PFSK-1 (cell line): ENCODE results near the gene MTHFD2L.

ENCODE experiments used
- POLR2AphosphoS5 ChIP-seq: IDR thresholded peaks from 2 replicates; pipeline ENCODE4 v1.6.1; 2012; ENCODE audit warnings: low read depth, mild to moderate bottlenecking, control low read depth, low read length, moderate library complexity
- TF ChIP-seq, protein P1 (sequence below), 2 experiments: IDR thresholded peaks; 2 replicates each; pipeline versions ENCODE4 v1.6.1 to v1.8.0; 2011 to 2012; ENCODE audit warnings: low read depth in 2 of 2, low read length in 2 of 2, control low read depth in 1 of 2, inconsistent platforms in 1 of 2, mild to moderate bottlenecking in 1 of 2, moderate library complexity in 1 of 2; ENCODE audit not compliant: insufficient read depth in 1 of 2

DNA sequence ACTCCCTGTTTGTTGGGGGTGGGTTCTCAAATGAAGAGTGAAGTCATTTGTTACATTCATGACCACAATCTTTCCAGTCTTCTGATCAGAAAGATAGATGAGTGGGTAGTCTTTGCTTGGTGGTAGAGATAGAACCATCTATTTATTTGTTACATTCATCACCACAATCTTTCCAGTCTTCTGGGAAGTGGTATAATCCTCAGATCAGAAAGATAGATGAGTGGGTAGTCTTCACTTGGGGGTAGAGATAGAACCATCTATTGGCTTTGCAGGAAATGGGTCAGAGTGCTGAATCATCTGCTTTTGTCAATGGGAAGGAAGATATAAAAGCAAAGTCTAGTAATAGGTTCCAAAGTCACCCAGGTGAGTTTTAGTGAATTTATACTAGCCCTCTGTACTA lies 86.1 kb downstream of the MTHFD2L start:
- TF ChIP-seq POLR2AphosphoS5 = no peak
- TF ChIP-seq, protein P1, sequence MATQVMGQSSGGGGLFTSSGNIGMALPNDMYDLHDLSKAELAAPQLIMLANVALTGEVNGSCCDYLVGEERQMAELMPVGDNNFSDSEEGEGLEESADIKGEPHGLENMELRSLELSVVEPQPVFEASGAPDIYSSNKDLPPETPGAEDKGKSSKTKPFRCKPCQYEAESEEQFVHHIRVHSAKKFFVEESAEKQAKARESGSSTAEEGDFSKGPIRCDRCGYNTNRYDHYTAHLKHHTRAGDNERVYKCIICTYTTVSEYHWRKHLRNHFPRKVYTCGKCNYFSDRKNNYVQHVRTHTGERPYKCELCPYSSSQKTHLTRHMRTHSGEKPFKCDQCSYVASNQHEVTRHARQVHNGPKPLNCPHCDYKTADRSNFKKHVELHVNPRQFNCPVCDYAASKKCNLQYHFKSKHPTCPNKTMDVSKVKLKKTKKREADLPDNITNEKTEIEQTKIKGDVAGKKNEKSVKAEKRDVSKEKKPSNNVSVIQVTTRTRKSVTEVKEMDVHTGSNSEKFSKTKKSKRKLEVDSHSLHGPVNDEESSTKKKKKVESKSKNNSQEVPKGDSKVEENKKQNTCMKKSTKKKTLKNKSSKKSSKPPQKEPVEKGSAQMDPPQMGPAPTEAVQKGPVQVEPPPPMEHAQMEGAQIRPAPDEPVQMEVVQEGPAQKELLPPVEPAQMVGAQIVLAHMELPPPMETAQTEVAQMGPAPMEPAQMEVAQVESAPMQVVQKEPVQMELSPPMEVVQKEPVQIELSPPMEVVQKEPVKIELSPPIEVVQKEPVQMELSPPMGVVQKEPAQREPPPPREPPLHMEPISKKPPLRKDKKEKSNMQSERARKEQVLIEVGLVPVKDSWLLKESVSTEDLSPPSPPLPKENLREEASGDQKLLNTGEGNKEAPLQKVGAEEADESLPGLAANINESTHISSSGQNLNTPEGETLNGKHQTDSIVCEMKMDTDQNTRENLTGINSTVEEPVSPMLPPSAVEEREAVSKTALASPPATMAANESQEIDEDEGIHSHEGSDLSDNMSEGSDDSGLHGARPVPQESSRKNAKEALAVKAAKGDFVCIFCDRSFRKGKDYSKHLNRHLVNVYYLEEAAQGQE (IDR thresholded peaks at IDR 0.05; ENCODE audit: insufficient read depth in 1 of 2, low read depth in 2 of 2, low read length in 2 of 2) = no peak
